Hippocampal formation (tissue), 2 donors: ENCODE measurements around the gene RANBP17.
"Not testable (repeated sequence)": the region's sequence is repeated elsewhere in the genome, so short reads cannot be mapped to it uniquely, and the experiment has no call there.

Source experiments
- DNase-seq, 2 donors: peaks; one replicate each; lab custom pipeline; 2025; lab: John Stamatoyannopoulos, UW

The RANBP17 gene

GRCh38 chr5:171155621-171156020 is 293.8 kb downstream of the RANBP17 start:
- DNase-seq, result no peak

- no peak for DNase-seq
Observed at GRCh38 chr5:171157276-171157675, 295.5 kb downstream of the RANBP17 start.

GRCh38 chr5:171157775-171158174 is 296.0 kb downstream of the RANBP17 start:
- no peak for DNase-seq

GRCh38 chr5:171158581-171158980 is 296.8 kb downstream of the RANBP17 start:
- no peak for DNase-seq

- DNase-seq, result no peak
Observed at GRCh38 chr5:171162165-171162564, 300.3 kb downstream of the RANBP17 start.

- no peak for DNase-seq
Observed at GRCh38 chr5:171162596-171162995, 300.8 kb downstream of the RANBP17 start.

- no peak for DNase-seq
Observed at GRCh38 chr5:171166766-171167165, 304.9 kb downstream of the RANBP17 start.

- no peak for DNase-seq
Observed at GRCh38 chr5:171168171-171168570, 306.4 kb downstream of the RANBP17 start.

- DNase-seq, result not testable (repeated sequence)
Observed at GRCh38 chr5:171174960-171175359, 313.1 kb downstream of the RANBP17 start.

GRCh38 chr5:171175746-171176145 is 313.9 kb downstream of the RANBP17 start:
- DNase-seq, result no peak

- DNase-seq, result not testable (repeated sequence)
Observed at GRCh38 chr5:171178190-171178589, 316.4 kb downstream of the RANBP17 start.

- DNase-seq, result no peak
Observed at GRCh38 chr5:171188016-171188415, 326.2 kb downstream of the RANBP17 start.

- no peak for DNase-seq
Observed at GRCh38 chr5:171189442-171189841, 327.6 kb downstream of the RANBP17 start.

- DNase-seq, result no peak
Observed at GRCh38 chr5:171192111-171192510, 330.3 kb downstream of the RANBP17 start.

GRCh38 chr5:171201310-171201709 is 339.5 kb downstream of the RANBP17 start:
- DNase-seq, result no peak

- DNase-seq, result no peak
Observed at GRCh38 chr5:171205375-171205774, 343.6 kb downstream of the RANBP17 start.

- DNase-seq, result peak in 1 of 2 donors; percentile 4
Observed at GRCh38 chr5:171207256-171207847, 345.5 kb downstream of the RANBP17 start.

GRCh38 chr5:171221916-171222315 is 360.1 kb downstream of the RANBP17 start:
- no peak for DNase-seq

- DNase-seq, result no peak
Observed at GRCh38 chr5:171223927-171224326, 362.1 kb downstream of the RANBP17 start.

GRCh38 chr5:171226096-171226754 is 364.4 kb downstream of the RANBP17 start:
- no peak for DNase-seq

- DNase-seq, result no peak
Observed at GRCh38 chr5:171226864-171227263, 365.0 kb downstream of the RANBP17 start.

GRCh38 chr5:171236651-171237050 is 374.8 kb downstream of the RANBP17 start:
- no peak for DNase-seq

GRCh38 chr5:171242521-171242920 is 380.7 kb downstream of the RANBP17 start:
- DNase-seq, result no peak

- DNase-seq, result no peak
Observed at GRCh38 chr5:171246231-171246630, 384.4 kb downstream of the RANBP17 start.
